HEK293 (cell line): ENCODE data around the gene PTPRN.
A peak's percentile ranks its signal among the peaks of the same experiment; 100 is the strongest.

ENCODE experiments used
- AEBP2 ChIP-seq: fragments of 450-650 bp; formaldehyde crosslinking; IDR thresholded peaks from 2 replicates; pipeline ENCODE4 v1.5.1; 2016; ENCODE audit warnings: missing biosample characterization, missing genetic modification characterization, borderline replicate concordance
- GLI2 ChIP-seq: fragments of 450-650 bp; formaldehyde crosslinking; IDR thresholded peaks from 2 replicates; pipeline ENCODE4; 2017; ENCODE audit warnings: missing biosample characterization, missing genetic modification characterization, low read depth, borderline replicate concordance
- KLF1 ChIP-seq: fragments of 450-650 bp; formaldehyde crosslinking; IDR thresholded peaks from 2 replicates; pipeline ENCODE4 v1.5.1; 2016; ENCODE audit warnings: missing biosample characterization, missing genetic modification characterization
- KLF17 ChIP-seq: fragments of 450-650 bp; formaldehyde crosslinking; IDR thresholded peaks from 2 replicates; pipeline ENCODE4 v1.5.1; 2016; ENCODE audit warnings: missing biosample characterization, missing genetic modification characterization
- KLF8 ChIP-seq: fragments of 450-650 bp; formaldehyde crosslinking; IDR thresholded peaks from 2 replicates; pipeline ENCODE4 v1.5.1; 2016; ENCODE audit warnings: missing biosample characterization, missing genetic modification characterization
- MYNN ChIP-seq: fragments of 450-650 bp; formaldehyde crosslinking; IDR thresholded peaks from 2 replicates; pipeline ENCODE4 v1.5.1; 2016; ENCODE audit warnings: missing biosample characterization, missing genetic modification characterization, borderline replicate concordance
- PBX3 ChIP-seq: sonication (generic); formaldehyde crosslinking; IDR thresholded peaks from 2 replicates; pipeline ENCODE4 v1.8.1; 2022; ENCODE audit warnings: mild to moderate bottlenecking, moderate library complexity, missing genetic modification reagents
- ZBTB10 ChIP-seq: fragments of 450-650 bp; formaldehyde crosslinking; IDR thresholded peaks from 2 replicates; pipeline ENCODE4 v1.5.1; 2016; ENCODE audit warnings: missing biosample characterization, missing genetic modification characterization
- ZBTB17 ChIP-seq: fragments of 450-650 bp; formaldehyde crosslinking; IDR thresholded peaks from 2 replicates; pipeline ENCODE4 v1.5.1; 2016; ENCODE audit warnings: missing biosample characterization, missing genetic modification characterization
- ZBTB8A ChIP-seq: fragments of 450-650 bp; formaldehyde crosslinking; IDR thresholded peaks from 2 replicates; pipeline ENCODE4 v1.5.1; 2016; ENCODE audit warnings: missing biosample characterization, missing genetic modification characterization
- ZFP37 ChIP-seq: fragments of 450-650 bp; formaldehyde crosslinking; IDR thresholded peaks from 2 replicates; pipeline ENCODE4 v1.5.1; 2016; ENCODE audit warnings: missing biosample characterization, missing genetic modification characterization
- ZFP41 ChIP-seq: fragments of 450-650 bp; formaldehyde crosslinking; IDR thresholded peaks from 2 replicates; pipeline ENCODE4 v1.5.1; 2016; ENCODE audit warnings: missing biosample characterization, missing genetic modification characterization, borderline replicate concordance
- ZFP69B ChIP-seq: fragments of 450-650 bp; formaldehyde crosslinking; IDR thresholded peaks from 2 replicates; pipeline ENCODE4 v1.5.1; 2016; ENCODE audit warnings: missing biosample characterization, missing genetic modification characterization
- ZNF114 ChIP-seq: fragments of 450-650 bp; formaldehyde crosslinking; IDR thresholded peaks from 2 replicates; pipeline ENCODE4 v1.5.0; 2017; ENCODE audit warnings: missing biosample characterization, missing genetic modification characterization
- ZNF132 ChIP-seq: fragments of 450-650 bp; formaldehyde crosslinking; IDR thresholded peaks from 2 replicates; pipeline ENCODE4 v1.5.1; 2017; ENCODE audit warnings: missing biosample characterization, missing genetic modification characterization, borderline replicate concordance
- ZNF175 ChIP-seq: fragments of 450-650 bp; formaldehyde crosslinking; IDR thresholded peaks from 2 replicates; pipeline ENCODE4 v1.5.1; 2016; ENCODE audit warnings: missing biosample characterization, missing genetic modification characterization
- ZNF2 ChIP-seq: fragments of 450-650 bp; formaldehyde crosslinking; IDR thresholded peaks from 2 replicates; pipeline ENCODE4 v1.5.1; 2016; ENCODE audit warnings: missing biosample characterization, missing genetic modification characterization
- ZNF26 ChIP-seq: fragments of 450-650 bp; formaldehyde crosslinking; IDR thresholded peaks from 2 replicates; pipeline ENCODE4 v1.5.1; 2016; ENCODE audit warnings: missing biosample characterization, missing genetic modification characterization
- ZNF302 ChIP-seq: fragments of 450-650 bp; formaldehyde crosslinking; IDR thresholded peaks from 2 replicates; pipeline ENCODE4 v1.5.1; 2016; ENCODE audit warnings: missing biosample characterization, missing genetic modification characterization, low read depth
- ZNF404 ChIP-seq: fragments of 450-650 bp; formaldehyde crosslinking; IDR thresholded peaks from 2 replicates; pipeline ENCODE4 v1.5.1; 2017; ENCODE audit warnings: missing biosample characterization, missing genetic modification characterization
- ZNF416 ChIP-seq: fragments of 450-650 bp; formaldehyde crosslinking; IDR thresholded peaks from 2 replicates; pipeline ENCODE4 v1.5.1; 2016; ENCODE audit warnings: missing biosample characterization, missing genetic modification characterization
- ZNF449 ChIP-seq: fragments of 450-650 bp; formaldehyde crosslinking; IDR thresholded peaks from 2 replicates; pipeline ENCODE4 v1.5.1; 2017; ENCODE audit warnings: missing biosample characterization, mild to moderate bottlenecking, missing genetic modification characterization, moderate library complexity
- ZNF521 ChIP-seq: fragments of 450-650 bp; formaldehyde crosslinking; IDR thresholded peaks from 2 replicates; pipeline ENCODE4 v1.5.1; 2017; ENCODE audit warnings: missing biosample characterization, mild to moderate bottlenecking, missing genetic modification characterization
- ZNF555 ChIP-seq: fragments of 450-650 bp; formaldehyde crosslinking; conservative IDR thresholded peaks from 2 replicates; pipeline ENCODE4 v1.5.1; 2017; ENCODE audit warnings: missing biosample characterization, mild to moderate bottlenecking, missing genetic modification characterization, inconsistent platforms
- ZNF623 ChIP-seq: fragments of 450-650 bp; formaldehyde crosslinking; IDR thresholded peaks from 2 replicates; pipeline ENCODE4 v1.5.1; 2016; ENCODE audit warnings: missing biosample characterization, missing genetic modification characterization
- ZNF626 ChIP-seq: fragments of 450-650 bp; sonication (Bioruptor Pico); formaldehyde crosslinking; IDR thresholded peaks from 2 replicates; pipeline ENCODE4 v1.5.1; 2018; ENCODE audit warnings: missing biosample characterization, missing genetic modification characterization, inconsistent platforms
- ZNF664 ChIP-seq: fragments of 450-650 bp; formaldehyde crosslinking; IDR thresholded peaks from 2 replicates; pipeline ENCODE4 v1.5.1; 2016; ENCODE audit warnings: missing biosample characterization, missing genetic modification characterization
- ZSCAN18 ChIP-seq: fragments of 450-650 bp; formaldehyde crosslinking; IDR thresholded peaks from 2 replicates; pipeline ENCODE4 v1.5.1; 2016; ENCODE audit warnings: missing biosample characterization, missing genetic modification characterization
- ZSCAN30 ChIP-seq: fragments of 450-650 bp; IDR thresholded peaks from 2 replicates; pipeline ENCODE4 v1.5.1; 2018; ENCODE audit warnings: missing biosample characterization, mild to moderate bottlenecking, missing genetic modification characterization, moderate library complexity

PTPRN gene

GRCh38 chr2:219279151-219279915 lies 29.9 kb downstream of the PTPRN start, which contains the start of gene DNAJB2 (continued):
- no peak for TF ChIP-seq ZFP41 (tag by site-specific recombination)
- TF ChIP-seq GLI2 (tag by site-specific recombination), result no peak
- TF ChIP-seq ZNF521 (tag by site-specific recombination), result no peak
- TF ChIP-seq ZSCAN30 (tag by site-specific recombination), result peak; percentile 72; the same call in 1 of the 2 replicates
- no peak; the same call in 1 of the 2 replicates for TF ChIP-seq ZBTB17 (tag by site-specific recombination)
- TF ChIP-seq KLF17, result peak; percentile 88
- TF ChIP-seq MYNN (tag by site-specific recombination), result peak; percentile 21; the same call in 1 of the 2 replicates
- no peak; the same call in none of the 2 replicates for TF ChIP-seq ZBTB10 (tag by site-specific recombination)
- no peak for TF ChIP-seq ZNF626 (tag by site-specific recombination)
- no peak for TF ChIP-seq AEBP2
- TF ChIP-seq ZNF664 (tag by site-specific recombination), result no peak
- no peak for TF ChIP-seq ZNF2
- TF ChIP-seq ZSCAN18 (tag by site-specific recombination), result no peak
- peak; percentile 75 for TF ChIP-seq KLF8 (tag by site-specific recombination)
- no peak for TF ChIP-seq ZNF404 (tag by site-specific recombination)
- no peak for TF ChIP-seq ZNF302 (tag by site-specific recombination)
- peak; percentile 76 for TF ChIP-seq KLF1 (tag by site-specific recombination)
- no peak for TF ChIP-seq PBX3 (CRISPR knock-in tag)
- no peak for TF ChIP-seq ZNF555
- no peak for TF ChIP-seq ZNF175
- TF ChIP-seq ZFP69B, result no peak
- TF ChIP-seq ZNF449 (tag by site-specific recombination), result no peak
- no peak for TF ChIP-seq ZNF416 (tag by site-specific recombination)
- no peak for TF ChIP-seq ZNF114 (tag by site-specific recombination)
- TF ChIP-seq ZNF623, result no peak
- no peak for TF ChIP-seq ZNF26 (tag by site-specific recombination)
- no peak for TF ChIP-seq ZFP37 (tag by site-specific recombination)
- TF ChIP-seq ZBTB8A (tag by site-specific recombination), result peak; percentile 48
- TF ChIP-seq ZNF132 (tag by site-specific recombination), result no peak
